SK-N-SH (cell line): ENCODE data around the gene EPHB4.

Experiments used
- TAF1 ChIP-seq: IDR thresholded peaks from 2 replicates; pipeline ENCODE4 v1.6.1; 2012; ENCODE audit warnings: low read depth, mild to moderate bottlenecking, low read length, moderate library complexity, borderline replicate concordance
- TEAD4 ChIP-seq: IDR thresholded peaks from 2 replicates; pipeline ENCODE4 v1.4.0; 2012; ENCODE audit warnings: mild to moderate bottlenecking, borderline replicate concordance; ENCODE audit not compliant: insufficient read depth
- TF ChIP-seq, protein P1 (sequence below): fragments of 200-600 bp; sonication (generic); IDR thresholded peaks from 2 replicates; pipeline ENCODE4 v1.6.1; 2017; ENCODE audit warnings: antibody characterized with exemption, mild to moderate bottlenecking, moderate library complexity

DNA sequence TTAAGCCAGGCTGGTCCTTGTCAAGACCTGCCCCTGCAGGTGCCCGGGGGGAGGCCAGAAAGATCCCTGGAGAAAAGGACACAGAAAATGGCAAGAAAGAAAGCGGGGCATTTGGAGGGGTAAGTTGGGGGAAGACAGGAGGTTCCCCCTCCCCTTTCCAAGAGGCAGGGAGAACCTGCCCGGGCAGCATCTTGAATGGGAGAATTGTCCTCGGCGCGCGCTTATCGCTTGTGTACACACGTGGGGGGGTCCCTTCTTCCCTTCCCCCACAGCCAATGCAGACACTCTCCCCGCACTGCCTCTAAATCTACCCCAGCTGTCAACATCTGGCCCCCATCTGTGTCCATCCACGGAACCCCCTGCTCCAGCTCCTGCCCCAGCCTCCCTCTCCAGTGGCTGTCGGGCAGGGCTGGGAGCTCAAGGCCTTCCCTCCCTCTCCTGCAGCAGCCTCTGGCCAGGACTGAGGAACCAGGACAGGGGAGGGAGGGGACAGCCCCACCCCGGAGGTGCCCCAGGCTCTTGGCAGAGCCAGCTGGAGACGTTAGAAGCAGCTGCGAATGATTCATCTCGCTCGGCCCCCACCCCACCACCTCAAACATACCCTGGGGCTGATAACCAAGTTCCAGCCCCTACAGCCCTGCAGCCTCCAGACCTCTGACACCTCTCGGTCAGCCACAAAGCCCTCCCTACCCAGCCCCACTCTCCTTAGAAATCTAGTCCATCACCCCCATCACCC, 25.3 kb downstream of the EPHB4 start:
- TF ChIP-seq, protein P1, sequence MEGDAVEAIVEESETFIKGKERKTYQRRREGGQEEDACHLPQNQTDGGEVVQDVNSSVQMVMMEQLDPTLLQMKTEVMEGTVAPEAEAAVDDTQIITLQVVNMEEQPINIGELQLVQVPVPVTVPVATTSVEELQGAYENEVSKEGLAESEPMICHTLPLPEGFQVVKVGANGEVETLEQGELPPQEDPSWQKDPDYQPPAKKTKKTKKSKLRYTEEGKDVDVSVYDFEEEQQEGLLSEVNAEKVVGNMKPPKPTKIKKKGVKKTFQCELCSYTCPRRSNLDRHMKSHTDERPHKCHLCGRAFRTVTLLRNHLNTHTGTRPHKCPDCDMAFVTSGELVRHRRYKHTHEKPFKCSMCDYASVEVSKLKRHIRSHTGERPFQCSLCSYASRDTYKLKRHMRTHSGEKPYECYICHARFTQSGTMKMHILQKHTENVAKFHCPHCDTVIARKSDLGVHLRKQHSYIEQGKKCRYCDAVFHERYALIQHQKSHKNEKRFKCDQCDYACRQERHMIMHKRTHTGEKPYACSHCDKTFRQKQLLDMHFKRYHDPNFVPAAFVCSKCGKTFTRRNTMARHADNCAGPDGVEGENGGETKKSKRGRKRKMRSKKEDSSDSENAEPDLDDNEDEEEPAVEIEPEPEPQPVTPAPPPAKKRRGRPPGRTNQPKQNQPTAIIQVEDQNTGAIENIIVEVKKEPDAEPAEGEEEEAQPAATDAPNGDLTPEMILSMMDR, result no peak
- TF ChIP-seq TEAD4 (no peak), TAF1 (no peak)
